Endothelial cell of umbilical vein (primary cell): Measurements from ENCODE around the gene TMEM81. TPM values are rescaled to one million over a fixed set of nuclear protein-coding genes. Genes with fewer than 3 reads are reported as not detected.

ENCODE experiments used
- BruUV-seq: library from RNA; stranded (reverse); fragments of 400-500 nt; replicated peaks from 2 replicates; lab custom pipeline; 2021; lab: Mats Ljungman, UMichigan
- CTCF ChIA-PET: fragments of 300-600, 350-600 bp; sonication (Branson Sonifier 250); formaldehyde crosslinking; loops from one replicate; lab custom pipeline; 2021; ENCODE audit warnings: antibody characterized with exemption, inconsistent platforms; lab: Charles Lee
- POLR2A ChIA-PET: fragments of 300-600, 350-600 bp; sonication (Branson Sonifier 250); formaldehyde crosslinking; loops from one replicate; lab custom pipeline; 2021; ENCODE audit warnings: antibody characterized with exemption, inconsistent platforms; lab: Charles Lee
- DNase-seq: peaks from one replicate; pipeline ENCODE4 v3.0.0-alpha.2; 2011; ENCODE audit warnings: low read depth, low spot score
- FAIRE-seq: peaks from 2 replicates; lab custom pipeline; 2011; peaks lifted over from hg19 to GRCh38; lab: Jason Lieb, UNC
- H2AFZ ChIP-seq: 2 replicates; pipeline ENCODE4 v1.6.0; 2012; ENCODE audit warnings: low read depth, low read length, control low read depth, inconsistent platforms
- H3K27ac ChIP-seq: 2 replicates; pipeline ENCODE4 v1.5.1; 2011; ENCODE audit warnings: low read depth, mild to moderate bottlenecking, control low read depth, low read length, moderate library complexity; ENCODE audit not compliant: insufficient read depth
- H3K27me3 ChIP-seq, 2 experiments: 2 replicates each; pipeline versions ENCODE4 v1.6.0 to v1.6.1; 2011; ENCODE audit warnings: low read length in 2 of 2, mixed read lengths in 1 of 2; ENCODE audit not compliant: control insufficient read depth in 2 of 2, insufficient read depth in 2 of 2
- H3K36me3 ChIP-seq, 2 experiments: 2 replicates in 1 of 2; 3 replicates in 1 of 2; pipeline ENCODE4 v1.5.1; 2011; ENCODE audit warnings: low read length in 2 of 2, mild to moderate bottlenecking in 1 of 2, moderate library complexity in 1 of 2; ENCODE audit not compliant: control insufficient read depth in 2 of 2, insufficient read depth in 2 of 2; ENCODE audit errors: extremely low read depth in 1 of 2
- H3K4me1 ChIP-seq: 3 replicates; pipeline ENCODE4 v1.5.1; 2011; ENCODE audit warnings: mild to moderate bottlenecking, low read length; ENCODE audit not compliant: control insufficient read depth, insufficient read depth; ENCODE audit errors: extremely low read depth
- H3K4me2 ChIP-seq: 2 replicates; pipeline ENCODE4 v1.6.1; 2011; ENCODE audit warnings: low read length, control low read depth, mixed read lengths; ENCODE audit not compliant: insufficient read depth
- H3K4me3 ChIP-seq, 3 experiments: fragments of 200-600 bp in 1 of 3; sonication (generic), shearing (Covaris generic) in 1 of 3; replicated peaks in 1 of 3; 2 replicates each; pipeline ENCODE4 v1.5.1; 2011 to 2016; ENCODE audit warnings: control low read depth in 3 of 3, low read length in 3 of 3, mild to moderate bottlenecking in 2 of 3, inconsistent platforms in 1 of 3, low read depth in 1 of 3, moderate library complexity in 1 of 3; ENCODE audit not compliant: insufficient read depth in 1 of 3
- H3K79me2 ChIP-seq: 2 replicates; pipeline ENCODE4 v1.6.0; 2012; ENCODE audit warnings: low read length, inconsistent platforms; ENCODE audit not compliant: control insufficient read depth, insufficient read depth
- H3K9ac ChIP-seq: replicated peaks from 2 replicates; pipeline ENCODE3; 2011; ENCODE audit warnings: low read length, control low read depth; ENCODE audit not compliant: insufficient read depth; ENCODE audit errors: extremely low read depth
- H3K9me1 ChIP-seq: replicated peaks from 3 replicates; pipeline ENCODE4 v1.6.0; 2011; ENCODE audit warnings: mild to moderate bottlenecking, low read length; ENCODE audit not compliant: control insufficient read depth, insufficient read depth; ENCODE audit errors: extremely low read depth
- H3K9me3 ChIP-seq: replicated peaks from 2 replicates; pipeline ENCODE4 v1.5.1; 2012; ENCODE audit warnings: low read length, inconsistent platforms; ENCODE audit not compliant: control insufficient read depth, insufficient read depth
- H4K20me1 ChIP-seq: replicated peaks from 2 replicates; pipeline ENCODE3; 2011; ENCODE audit warnings: mild to moderate bottlenecking, low read length; ENCODE audit not compliant: control insufficient read depth, insufficient read depth; ENCODE audit errors: extremely low read depth
- EZH2 ChIP-seq: IDR thresholded peaks from 2 replicates; pipeline ENCODE4 v1.6.1; 2012; ENCODE audit warnings: borderline replicate concordance, low read depth, mild to moderate bottlenecking, moderate library complexity, low read length, inconsistent platforms; ENCODE audit not compliant: severe bottlenecking
- JUN ChIP-seq: IDR thresholded peaks from 2 replicates; pipeline ENCODE4 v1.6.1; 2011; ENCODE audit warnings: borderline replicate concordance, low read depth; ENCODE audit not compliant: insufficient read length, insufficient read depth
- MYC ChIP-seq: IDR thresholded peaks from one replicate; pipeline ENCODE4 v1.6.1; 2011; ENCODE audit warnings: mild to moderate bottlenecking, low read depth, low read length
- POLR2AphosphoS5 ChIP-seq: IDR thresholded peaks from 2 replicates; pipeline ENCODE4 v1.6.1; 2012; ENCODE audit warnings: low read depth, mild to moderate bottlenecking, control low read depth, low read length, moderate library complexity; ENCODE audit not compliant: insufficient read depth
- dilution Hi-C: fragments of 300-500 bp; cut with MboI; formaldehyde crosslinking; loops from one replicate; pipeline ENCODE4 v1.15.0; 2019; ENCODE audit warnings: low sequenced_read_pairs; ENCODE audit not compliant: extremely low pct_ligation_motif_present
- intact Hi-C: fragments of 100-400 bp; cut with micrococcal nuclease; formaldehyde crosslinking; loops from one replicate; pipeline ENCODE4 v1.10.0; 2022
- polyA plus RNA-seq, 4 experiments: library from polyadenylated mRNA; depleted of rRNA in 3 of 4; stranded (reverse) in 3 of 4; unstranded in 1 of 4; fragments of >200 nt; gene quantifications; 2 replicates each; pipeline versions ENCODE4 v1.2.1 to v1.2.3, GENCODE V29; 2011 to 2012; ENCODE audit warnings: missing spikeins in 1 of 4
- total RNA-seq: library from RNA; stranded (reverse); gene quantifications from 2 replicates; pipeline ENCODE4 v1.2.3, GENCODE V29; 2021
- TF ChIP-seq, protein P1 (sequence below), 2 donors: IDR thresholded peaks; 1 replicate in 1 of 2; 2 replicates in 1 of 2; pipeline ENCODE4 v1.5.1; 2011; ENCODE audit warnings: low read length in 2 of 2, mild to moderate bottlenecking in 2 of 2, moderate library complexity in 2 of 2, control low read depth in 1 of 2, inconsistent platforms in 1 of 2, low read depth in 1 of 2; ENCODE audit not compliant: insufficient read depth in 1 of 2; ENCODE audit errors: extremely low read depth in 1 of 2
- TF ChIP-seq, protein P2 (sequence below): IDR thresholded peaks from 2 replicates; pipeline ENCODE4 v1.6.1; 2011; ENCODE audit not compliant: insufficient read depth, insufficient read length

The TMEM81 gene
- total and polyA plus RNA-seq, 2 donors (not counting 3 experiments of a cell fraction or from before 2014, with no cell fraction given) = 1.5 to 2.9 TPM

DNA sequence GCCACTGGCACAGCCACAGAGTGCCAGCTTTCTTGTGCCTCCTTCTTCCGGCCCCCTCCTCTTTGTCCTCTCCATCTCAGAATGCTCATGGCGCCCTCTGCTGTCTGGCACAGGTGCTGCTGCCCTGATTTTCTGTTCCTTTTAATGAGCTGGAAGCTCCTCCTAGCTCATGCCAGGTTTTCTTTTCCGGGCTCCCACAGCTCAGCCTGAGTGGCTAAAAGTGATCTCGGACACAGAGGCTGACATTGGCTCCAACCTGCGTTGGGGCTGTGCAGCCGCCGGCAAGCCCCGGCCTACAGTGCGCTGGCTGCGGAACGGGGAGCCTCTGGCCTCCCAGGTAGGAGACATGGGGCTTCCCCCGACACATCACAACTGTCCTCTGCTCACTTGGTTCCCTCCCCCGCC lies 22.6 kb downstream of the TMEM81 start:
- H3K27me3 ChIP-seq = peaks cover 0 to 2% of the 10 kb centered on the region in 2 experiments
- TF ChIP-seq, protein P1, sequence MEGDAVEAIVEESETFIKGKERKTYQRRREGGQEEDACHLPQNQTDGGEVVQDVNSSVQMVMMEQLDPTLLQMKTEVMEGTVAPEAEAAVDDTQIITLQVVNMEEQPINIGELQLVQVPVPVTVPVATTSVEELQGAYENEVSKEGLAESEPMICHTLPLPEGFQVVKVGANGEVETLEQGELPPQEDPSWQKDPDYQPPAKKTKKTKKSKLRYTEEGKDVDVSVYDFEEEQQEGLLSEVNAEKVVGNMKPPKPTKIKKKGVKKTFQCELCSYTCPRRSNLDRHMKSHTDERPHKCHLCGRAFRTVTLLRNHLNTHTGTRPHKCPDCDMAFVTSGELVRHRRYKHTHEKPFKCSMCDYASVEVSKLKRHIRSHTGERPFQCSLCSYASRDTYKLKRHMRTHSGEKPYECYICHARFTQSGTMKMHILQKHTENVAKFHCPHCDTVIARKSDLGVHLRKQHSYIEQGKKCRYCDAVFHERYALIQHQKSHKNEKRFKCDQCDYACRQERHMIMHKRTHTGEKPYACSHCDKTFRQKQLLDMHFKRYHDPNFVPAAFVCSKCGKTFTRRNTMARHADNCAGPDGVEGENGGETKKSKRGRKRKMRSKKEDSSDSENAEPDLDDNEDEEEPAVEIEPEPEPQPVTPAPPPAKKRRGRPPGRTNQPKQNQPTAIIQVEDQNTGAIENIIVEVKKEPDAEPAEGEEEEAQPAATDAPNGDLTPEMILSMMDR (IDR thresholded peaks at IDR 0.05; ENCODE audit: extremely low read depth in 1 of 2, insufficient read depth in 1 of 2, low read depth in 1 of 2, low read length in 2 of 2) = peak; percentile 80 to 89
- TF ChIP-seq MYC = no peak
- ChIA-PET POLR2A (no interaction called here), CTCF (interaction anchor here (0.5 to 4.0 kb wide), 94 partner anchors 10 to 930 kb away, joined by 3 to 304 read pairs (median 5); partner anchors contain the start of genes NUAK2, RBBP5, TMCC2 and TMEM81)
- no peaks in the 10 kb centered on the region for H3K4me1 ChIP-seq
- no peaks in the 10 kb centered on the region for H3K9me3 ChIP-seq
- no peak overlapping the region for H3K4me3 ChIP-seq
- no peaks in the 10 kb centered on the region for H3K36me3 ChIP-seq
- no peak overlapping the region for H3K9ac ChIP-seq
- H3K79me2 ChIP-seq = no peaks in the 10 kb centered on the region
- dilution Hi-C loops (no loop called here), intact Hi-C loops (loop anchor here (1.0 to 2.0 kb wide), 3 partner anchors 72 to 195 kb away; no protein-coding TSS in a partner anchor)
- DNase-seq (peak; percentile 71), FAIRE-seq (peak; percentile 85)
- no peaks in the 10 kb centered on the region for H4K20me1 ChIP-seq
- no peak overlapping the region for H3K4me2 ChIP-seq
- no peaks in the 10 kb centered on the region for H3K9me1 ChIP-seq
- no TSS peak for BruUV-seq
- H2AFZ ChIP-seq = no peak overlapping the region
- H3K27ac ChIP-seq = no peak overlapping the region

DNA sequence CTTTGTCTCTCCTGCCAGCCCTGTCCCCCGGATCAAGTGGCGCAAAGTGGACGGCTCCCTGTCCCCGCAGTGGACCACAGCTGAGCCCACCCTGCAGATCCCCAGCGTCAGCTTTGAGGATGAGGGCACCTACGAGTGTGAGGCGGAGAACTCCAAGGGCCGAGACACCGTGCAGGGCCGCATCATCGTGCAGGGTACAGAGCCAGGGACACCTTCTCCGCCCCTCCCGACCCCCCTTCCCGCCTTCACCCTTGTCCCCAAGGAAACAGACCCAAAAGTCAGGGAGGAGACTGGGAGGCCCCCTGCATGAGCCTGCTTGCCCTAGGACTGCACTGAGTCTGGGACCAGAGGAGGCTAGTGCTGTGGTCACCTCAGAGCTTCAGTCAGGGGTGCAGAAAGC lies 23.0 kb downstream of the TMEM81 start:
- DNase-seq (no peak), FAIRE-seq (no peak)
- BruUV-seq = no TSS peak
- Histone ChIP-seq H2AFZ (no peak overlapping the region), H3K9me1 (no peaks in the 10 kb centered on the region), H3K4me2 (no peak overlapping the region), H3K27me3 (peaks cover 0 to 2% of the 10 kb centered on the region in 2 experiments), H3K27ac (no peak overlapping the region), H3K9ac (no peak overlapping the region), H3K79me2 (no peaks in the 10 kb centered on the region), H3K4me1 (no peaks in the 10 kb centered on the region), H3K36me3 (no peaks in the 10 kb centered on the region), H3K4me3 (no peak overlapping the region), H4K20me1 (no peaks in the 10 kb centered on the region), H3K9me3 (no peaks in the 10 kb centered on the region)
- TF ChIP-seq, protein P2, sequence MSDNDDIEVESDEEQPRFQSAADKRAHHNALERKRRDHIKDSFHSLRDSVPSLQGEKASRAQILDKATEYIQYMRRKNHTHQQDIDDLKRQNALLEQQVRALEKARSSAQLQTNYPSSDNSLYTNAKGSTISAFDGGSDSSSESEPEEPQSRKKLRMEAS = no peak
- TF ChIP-seq MYC = no peak
- TF ChIP-seq POLR2AphosphoS5 = no peak
- TF ChIP-seq EZH2 = no peak
- no peak for TF ChIP-seq JUN
- intact Hi-C loops = loop anchor here (1.0 to 2.0 kb wide), 3 partner anchors 72 to 196 kb away; no protein-coding TSS in a partner anchor
- ChIA-PET CTCF (interaction anchor here (0.7 to 4.0 kb wide), 74 partner anchors 9 to 495 kb away, joined by 3 to 304 read pairs (median 7); partner anchors contain the start of genes RBBP5, TMCC2 and TMEM81), POLR2A (no interaction called here)
- dilution Hi-C loops = no loop called here
